GM06990 (cell line): ENCODE results near the gene FOXP4.

Experiments used
- DNase-seq: peaks from one replicate; pipeline ENCODE4 v3.0.0-alpha.2; 2011; ENCODE audit not compliant: insufficient read length; ENCODE audit errors: extremely low read depth
- H3K27me3 ChIP-seq: replicated peaks from 2 replicates; pipeline ENCODE4 v1.6.0; 2011; ENCODE audit warnings: low read length; ENCODE audit not compliant: control insufficient read depth, insufficient read depth
- H3K36me3 ChIP-seq: 2 replicates; pipeline ENCODE4 v1.5.1; 2011; ENCODE audit warnings: low read length; ENCODE audit not compliant: control insufficient read depth, insufficient read depth
- H3K4me3 ChIP-seq: replicated peaks from 2 replicates; pipeline ENCODE4 v1.5.1; 2011; ENCODE audit warnings: low read depth, mild to moderate bottlenecking, control low read depth, low read length
- CTCF ChIP-seq: IDR thresholded peaks from 2 replicates; pipeline ENCODE4 v1.5.1; 2011; ENCODE audit warnings: low read length, control low read depth, mild to moderate bottlenecking, inconsistent platforms; ENCODE audit not compliant: insufficient read depth, poor library complexity, severe bottlenecking

Gene FOXP4

GRCh38 chr6:41638935-41639808, 93.0 kb downstream of the FOXP4 start:
- no peak for TF ChIP-seq CTCF
- Histone ChIP-seq H3K36me3 (no peaks in the 10 kb centered on the region), H3K27me3 (peaks cover 8% of the 10 kb centered on the region), H3K4me3 (no peak overlapping the region)
- DNase-seq: no peak

- no peak for DNase-seq
- H3K4me3 ChIP-seq: no peak overlapping the region
- peaks cover 8% of the 10 kb centered on the region for H3K27me3 ChIP-seq
- H3K36me3 ChIP-seq: no peaks in the 10 kb centered on the region
- no peak for TF ChIP-seq CTCF
These were observed 93.7 kb downstream of the FOXP4 start for GRCh38 chr6:41639809-41640371.

GRCh38 chr6:41640426-41640825, 94.2 kb downstream of the FOXP4 start:
- DNase-seq: no peak
- no peak overlapping the region for H3K4me3 ChIP-seq
- H3K36me3 ChIP-seq: no peaks in the 10 kb centered on the region
- TF ChIP-seq CTCF: no peak
- H3K27me3 ChIP-seq: peaks cover 8% of the 10 kb centered on the region

GRCh38 chr6:41641352-41641925, 95.3 kb downstream of the FOXP4 start:
- TF ChIP-seq CTCF: no peak
- no peak overlapping the region for H3K4me3 ChIP-seq
- peaks cover 8% of the 10 kb centered on the region for H3K27me3 ChIP-seq
- no peak for DNase-seq
- H3K36me3 ChIP-seq: no peaks in the 10 kb centered on the region

- peaks cover 8% of the 10 kb centered on the region for H3K27me3 ChIP-seq
- no peak overlapping the region for H3K4me3 ChIP-seq
- no peak for DNase-seq
- no peak for TF ChIP-seq CTCF
- no peaks in the 10 kb centered on the region for H3K36me3 ChIP-seq
These were observed 96.1 kb downstream of the FOXP4 start for GRCh38 chr6:41642090-41642959.
